Uterus (tissue), 2 donors: Measurements from ENCODE around the gene CCDC174.

Source experiments
- CTCF ChIP-seq, 4 experiments: fragments of 200-600 bp in 2 of 4; fragments of 450-650 bp in 2 of 4; sonication (generic) in 2 of 4; IDR thresholded peaks; one replicate each; pipeline ENCODE4 v1.5.1; 2016 to 2019; ENCODE audit warnings: antibody characterized with exemption in 4 of 4, mild to moderate bottlenecking in 2 of 4, moderate library complexity in 1 of 4
- POLR2A ChIP-seq, 2 donors: fragments of 450-650 bp; IDR thresholded peaks; one replicate each; pipeline ENCODE4 v1.6.1; 2016; ENCODE audit warnings: antibody characterized with exemption in 2 of 2, mild to moderate bottlenecking in 1 of 2, moderate library complexity in 1 of 2

GRCh38 chr3:14721126-14721864, 69.7 kb downstream of the CCDC174 start:
- TF ChIP-seq CTCF (IDR thresholded peaks at IDR 0.05) (no peak), POLR2A (IDR thresholded peaks at IDR 0.05) (no peak)
